SJSA1 (cell line): ENCODE data around the gene EDRF1. TPM values are rescaled to one million over a fixed set of nuclear protein-coding genes. Genes with fewer than 3 reads are reported as not detected.

Experiments
- DNase-seq, 2 experiments: peaks; one replicate each; pipeline ENCODE4 v3.0.0-alpha.2; 2015 to 2020; ENCODE audit warnings: low spot score in 2 of 2, low read depth in 1 of 2
- H3K27ac ChIP-seq: fragments of 250-450 bp; sonication (Bioruptor Pico); 2 replicates; pipeline ENCODE4 v1.5.1; 2020; ENCODE audit warnings: mild to moderate bottlenecking, moderate library complexity
- H3K27me3 ChIP-seq: fragments of 250-450 bp; sonication (Bioruptor Pico); replicated peaks from 2 replicates; pipeline ENCODE4 v1.5.1; 2020; ENCODE audit warnings: mild to moderate bottlenecking, moderate library complexity
- H3K36me3 ChIP-seq: fragments of 250-450 bp; sonication (Bioruptor Pico); 2 replicates; pipeline ENCODE4 v1.5.1; 2020; ENCODE audit warnings: mild to moderate bottlenecking
- H3K4me1 ChIP-seq: fragments of 250-450 bp; sonication (Bioruptor Pico); replicated peaks from 2 replicates; pipeline ENCODE4 v1.6.1; 2021; ENCODE audit warnings: mild to moderate bottlenecking
- H3K4me3 ChIP-seq: fragments of 250-450 bp; sonication (Bioruptor Pico); 2 replicates; pipeline ENCODE4 v1.5.1; 2020; ENCODE audit warnings: mild to moderate bottlenecking
- H3K9me3 ChIP-seq: fragments of 250-450 bp; sonication (Bioruptor Pico); replicated peaks from 2 replicates; pipeline ENCODE4 v1.5.1; 2020; ENCODE audit warnings: mild to moderate bottlenecking
- total RNA-seq: library from RNA; depleted of rRNA; stranded (reverse); fragments of >200 nt; shearing (Covaris generic); gene quantifications from 2 replicates; pipeline ENCODE4 v1.2.3, GENCODE V29; 2014

EDRF1 gene
- total RNA-seq, 1 experiment from 2014 or later = 32.8 TPM

DNA sequence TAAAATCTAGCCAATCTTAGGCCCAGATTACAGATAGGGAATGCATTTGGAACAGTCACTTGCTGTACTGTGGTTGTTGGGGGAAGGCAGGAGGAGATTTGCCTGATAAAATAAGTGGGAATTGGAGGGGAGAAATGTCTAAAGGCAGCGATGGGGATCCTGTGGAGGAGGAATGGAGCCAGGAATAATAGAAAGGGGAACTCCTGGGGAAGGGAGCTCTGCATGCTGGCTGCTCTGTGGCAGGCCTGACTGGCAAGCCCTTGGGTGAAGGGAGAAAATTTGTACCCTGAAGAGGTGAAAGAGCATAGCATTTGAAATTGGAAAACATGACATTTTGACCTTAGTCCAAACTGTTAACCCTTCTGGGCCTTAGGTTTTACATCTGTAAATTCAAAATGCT, 42.5 kb downstream of the EDRF1 start:
- DNase-seq = no peak
- peaks cover 79% of the 10 kb centered on the region for H3K36me3 ChIP-seq
- H3K4me1 ChIP-seq = no peaks in the 10 kb centered on the region
- H3K27me3 ChIP-seq = no peaks in the 10 kb centered on the region
- H3K4me3 ChIP-seq = no peak overlapping the region
- H3K9me3 ChIP-seq = no peaks in the 10 kb centered on the region
- H3K27ac ChIP-seq = no peak overlapping the region

DNA sequence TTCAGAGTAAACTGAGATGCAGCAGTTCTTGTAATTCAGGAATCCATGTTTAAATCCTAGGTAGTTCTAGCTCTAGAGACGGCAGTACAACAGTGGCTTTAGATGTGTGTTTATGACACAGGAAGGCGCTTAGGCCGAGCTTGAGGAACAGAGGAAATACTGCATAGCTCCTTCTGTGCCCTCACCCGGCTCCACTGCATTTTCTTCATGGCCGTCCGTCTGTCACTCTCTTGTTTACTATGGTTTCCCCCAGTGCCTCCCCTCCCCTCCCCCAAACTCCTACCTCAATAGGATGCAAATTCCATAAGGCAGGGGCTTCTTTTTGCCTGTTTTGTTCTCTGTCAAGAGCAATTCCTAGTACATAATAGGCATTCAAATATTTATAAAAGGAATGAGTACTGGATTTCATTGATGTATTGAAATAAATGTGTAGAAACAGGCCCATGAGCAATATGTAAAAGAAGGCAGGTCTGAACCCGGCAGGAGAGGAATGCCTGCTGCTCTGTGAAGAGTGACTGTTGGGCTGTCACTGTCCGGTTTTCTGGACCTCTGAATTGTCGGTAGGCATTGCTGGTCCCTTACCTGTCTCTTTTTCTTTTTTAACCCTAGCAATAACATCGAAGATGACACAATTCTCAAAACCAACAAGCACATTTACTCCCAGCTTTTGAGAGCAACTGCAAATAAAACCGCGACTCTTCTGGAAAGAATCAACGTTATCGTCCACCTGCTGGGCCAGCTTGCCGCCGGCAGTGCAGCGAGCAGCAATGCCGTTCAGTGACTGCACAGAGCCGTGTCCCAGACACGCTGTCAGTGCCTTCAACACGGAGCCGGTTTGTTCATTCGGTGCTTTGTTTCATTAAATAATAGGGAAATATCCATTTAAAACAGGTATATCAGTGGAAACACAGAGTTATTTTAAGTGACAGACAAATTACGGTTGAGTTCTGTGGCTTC, 43.5 kb downstream of the EDRF1 start:
- Histone ChIP-seq H3K4me1 (no peaks in the 10 kb centered on the region), H3K9me3 (no peaks in the 10 kb centered on the region), H3K27ac (no peak overlapping the region), H3K27me3 (no peaks in the 10 kb centered on the region), H3K4me3 (no peak overlapping the region), H3K36me3 (peaks cover 69% of the 10 kb centered on the region)
- DNase-seq = no peak

DNA sequence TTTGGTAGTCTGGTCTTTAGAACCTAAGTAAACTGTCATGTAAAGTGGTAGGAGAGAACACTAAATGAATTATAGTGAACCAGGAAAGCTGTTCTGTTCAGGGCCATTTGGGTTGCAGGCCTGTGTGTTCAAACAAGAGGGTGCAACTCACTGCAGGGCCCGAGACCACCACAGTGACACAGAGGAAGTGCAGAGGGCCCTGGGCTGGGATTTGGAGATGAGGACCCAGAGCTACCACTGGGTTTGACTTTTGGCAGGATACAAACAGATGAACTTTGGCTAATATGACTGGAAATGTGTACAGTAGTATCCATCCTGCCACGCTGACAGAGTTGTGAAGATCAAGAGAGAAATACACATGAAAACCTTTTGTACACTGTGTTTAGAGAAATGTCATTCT, 46.3 kb downstream of the EDRF1 start:
- no peak for DNase-seq
- Histone ChIP-seq H3K9me3 (no peaks in the 10 kb centered on the region), H3K4me3 (no peak overlapping the region), H3K4me1 (no peaks in the 10 kb centered on the region), H3K27ac (no peak overlapping the region), H3K36me3 (peaks cover 54% of the 10 kb centered on the region), H3K27me3 (no peaks in the 10 kb centered on the region)

DNA sequence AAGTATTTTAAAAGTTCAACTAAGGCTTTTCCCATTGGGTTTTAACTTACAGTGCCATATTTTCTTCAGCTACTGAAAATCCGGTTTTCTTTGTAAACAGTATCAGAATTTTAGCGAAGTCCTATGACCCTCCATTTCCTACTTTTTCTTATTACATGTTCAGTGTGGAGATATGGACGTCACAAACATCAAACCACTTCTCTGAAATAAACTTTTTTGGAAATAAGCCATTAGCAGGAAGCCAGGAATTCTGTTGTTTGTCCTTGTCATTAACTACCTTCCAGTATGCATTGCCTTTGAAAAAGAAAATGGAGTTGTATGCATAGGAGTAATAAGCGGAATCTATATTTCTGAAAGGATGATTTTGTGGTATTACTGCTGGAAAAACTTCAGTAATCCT, 47.0 kb downstream of the EDRF1 start:
- Histone ChIP-seq H3K4me1 (no peaks in the 10 kb centered on the region), H3K9me3 (no peaks in the 10 kb centered on the region), H3K27ac (no peak overlapping the region), H3K27me3 (no peaks in the 10 kb centered on the region), H3K36me3 (peaks cover 47% of the 10 kb centered on the region), H3K4me3 (no peak overlapping the region)
- DNase-seq = no peak

DNA sequence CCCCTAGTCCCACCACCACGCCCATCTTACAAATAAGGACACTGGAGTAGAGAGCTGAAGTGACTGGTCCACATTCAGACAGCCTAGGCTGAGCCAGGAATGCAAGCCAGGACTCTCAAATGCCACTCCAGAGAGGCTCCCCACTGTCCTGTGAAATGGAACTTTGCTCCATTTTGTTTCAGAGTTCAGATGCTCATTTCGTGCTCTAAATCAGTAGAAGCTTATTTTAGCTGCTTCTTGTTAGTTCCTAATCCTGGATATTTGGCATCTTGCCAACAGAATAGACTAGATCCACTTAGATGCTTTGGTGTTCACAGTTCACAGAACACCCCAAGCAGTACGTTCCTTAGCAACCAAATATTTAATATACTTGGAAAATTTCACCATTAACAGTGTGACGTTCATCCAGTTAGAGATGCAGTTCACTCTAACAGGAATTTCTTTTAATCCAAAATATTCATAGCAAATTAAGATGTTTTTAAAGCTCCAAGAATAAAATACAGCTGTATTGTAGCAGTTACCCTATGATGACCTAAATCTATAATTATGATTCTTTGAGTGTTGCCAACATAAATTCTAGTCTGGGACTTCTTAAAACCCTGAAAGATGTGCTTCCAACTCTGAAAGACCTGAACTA, 48.8 kb downstream of the EDRF1 start:
- H3K27me3 ChIP-seq = no peaks in the 10 kb centered on the region
- H3K27ac ChIP-seq = no peak overlapping the region
- H3K36me3 ChIP-seq = peaks cover 33% of the 10 kb centered on the region
- no peak for DNase-seq
- no peaks in the 10 kb centered on the region for H3K4me1 ChIP-seq
- H3K4me3 ChIP-seq = no peak overlapping the region
- H3K9me3 ChIP-seq = no peaks in the 10 kb centered on the region

DNA sequence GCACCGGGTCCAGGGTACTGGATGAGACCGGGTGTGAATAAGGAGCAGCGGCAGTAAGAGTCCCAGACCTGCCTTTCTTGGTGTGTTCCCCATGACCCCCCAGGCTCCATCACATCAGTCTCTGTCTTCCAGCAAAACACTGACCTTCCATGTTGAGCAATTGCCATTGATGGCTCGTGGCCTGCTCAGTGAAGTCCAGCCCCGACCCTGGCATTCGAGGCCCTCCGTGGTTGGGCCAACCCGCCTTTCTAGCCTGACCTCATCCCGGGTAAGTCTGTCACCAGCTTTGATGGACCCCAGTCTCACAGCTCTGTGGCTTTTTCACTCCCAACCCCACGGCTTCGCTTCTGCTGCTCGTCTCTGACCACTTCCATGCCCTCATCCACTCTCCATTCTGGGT, 49.7 kb downstream of the EDRF1 start:
- Histone ChIP-seq H3K36me3 (peaks cover 25% of the 10 kb centered on the region), H3K27me3 (no peaks in the 10 kb centered on the region), H3K27ac (no peak overlapping the region), H3K9me3 (no peaks in the 10 kb centered on the region), H3K4me3 (no peak overlapping the region), H3K4me1 (no peaks in the 10 kb centered on the region)
- DNase-seq = no peak

DNA sequence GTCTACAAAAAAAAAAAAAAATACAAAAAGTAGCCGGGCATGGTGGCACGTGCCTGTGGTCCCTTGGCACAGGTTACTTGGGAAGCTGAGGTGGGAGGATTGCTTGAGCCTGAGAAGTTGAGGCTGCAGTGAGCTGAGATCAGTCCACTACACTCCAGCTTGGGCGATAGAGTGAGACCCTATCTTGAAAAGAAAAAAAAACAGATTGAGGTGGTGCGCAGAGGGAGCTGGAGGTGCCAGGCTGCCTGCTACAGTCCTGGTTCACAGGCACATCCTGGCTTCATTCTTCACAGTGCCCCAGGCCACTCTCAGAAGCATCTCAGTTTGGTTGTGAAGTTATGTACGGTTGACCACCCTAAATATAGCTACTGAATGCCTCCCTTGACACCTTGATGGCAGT, 51.3 kb downstream of the EDRF1 start:
- H3K9me3 ChIP-seq = no peaks in the 10 kb centered on the region
- no peak overlapping the region for H3K27ac ChIP-seq
- H3K4me3 ChIP-seq = no peak overlapping the region
- no peaks in the 10 kb centered on the region for H3K27me3 ChIP-seq
- no peaks in the 10 kb centered on the region for H3K4me1 ChIP-seq
- no peak for DNase-seq
- H3K36me3 ChIP-seq = peaks cover 10% of the 10 kb centered on the region

DNA sequence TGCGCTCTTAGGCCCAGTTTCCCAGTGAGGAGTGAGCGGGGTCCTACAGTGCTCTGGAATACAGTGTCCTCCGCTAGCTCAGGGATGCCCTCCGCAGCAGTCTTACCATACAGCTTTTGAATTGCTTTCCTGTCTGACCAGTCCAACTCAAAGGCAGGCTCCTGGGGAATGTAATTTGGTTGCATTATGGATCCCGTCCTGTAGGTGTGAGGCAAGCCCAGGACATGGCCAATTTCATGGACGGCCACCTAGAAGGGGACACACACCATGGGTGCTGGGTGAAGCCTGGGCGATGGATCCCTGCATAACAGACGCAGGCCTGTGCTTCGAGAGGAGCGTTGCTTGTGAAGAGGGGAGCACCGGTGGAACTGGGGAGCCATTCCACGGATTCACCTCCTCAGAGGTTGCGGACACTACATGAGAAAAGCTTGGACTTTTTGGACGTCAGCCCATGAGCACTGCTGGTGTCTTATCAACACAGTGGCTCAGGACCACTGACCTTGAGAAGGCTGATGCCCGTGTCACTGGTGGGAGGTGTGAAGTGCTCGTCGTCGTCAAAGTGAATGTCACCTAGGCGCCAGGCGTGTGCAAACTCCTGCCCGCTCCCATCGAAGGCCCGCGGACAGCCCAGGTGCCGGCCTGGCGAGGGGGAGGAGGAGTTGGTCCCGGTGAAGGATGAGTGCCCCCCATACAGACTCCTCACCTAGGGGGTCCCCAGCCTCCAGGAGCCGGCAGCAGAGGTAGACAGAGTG, 52.8 kb downstream of the EDRF1 start:
- Histone ChIP-seq H3K9me3 (no peaks in the 10 kb centered on the region), H3K4me3 (no peak overlapping the region), H3K27me3 (no peaks in the 10 kb centered on the region), H3K36me3 (peaks cover 5% of the 10 kb centered on the region; the same call in 1 of the 2 replicates), H3K4me1 (no peaks in the 10 kb centered on the region), H3K27ac (no peak overlapping the region)
- no peak for DNase-seq

DNA sequence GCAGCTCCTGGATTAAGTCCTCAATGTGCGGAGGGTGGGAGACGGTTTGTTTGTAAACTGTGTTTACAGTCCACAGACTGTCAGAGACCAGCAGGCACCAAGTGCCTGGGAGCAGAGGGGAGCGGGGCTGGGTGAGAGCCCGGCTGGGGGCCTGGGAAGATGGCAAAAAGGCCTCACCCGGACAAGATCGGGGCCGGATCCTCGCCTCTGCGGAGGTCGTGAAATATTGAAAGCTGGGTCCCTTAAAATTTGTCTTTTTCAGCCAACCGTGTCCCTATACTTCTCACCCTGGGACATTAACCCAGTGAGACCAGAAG, 53.3 kb downstream of the EDRF1 start:
- no peaks in the 10 kb centered on the region for H3K9me3 ChIP-seq
- H3K4me3 ChIP-seq = no peak overlapping the region
- no peaks in the 10 kb centered on the region for H3K4me1 ChIP-seq
- no peaks in the 10 kb centered on the region for H3K27me3 ChIP-seq
- DNase-seq = no peak
- H3K27ac ChIP-seq = no peak overlapping the region
- H3K36me3 ChIP-seq = peaks cover 5% of the 10 kb centered on the region; the same call in 1 of the 2 replicates

DNA sequence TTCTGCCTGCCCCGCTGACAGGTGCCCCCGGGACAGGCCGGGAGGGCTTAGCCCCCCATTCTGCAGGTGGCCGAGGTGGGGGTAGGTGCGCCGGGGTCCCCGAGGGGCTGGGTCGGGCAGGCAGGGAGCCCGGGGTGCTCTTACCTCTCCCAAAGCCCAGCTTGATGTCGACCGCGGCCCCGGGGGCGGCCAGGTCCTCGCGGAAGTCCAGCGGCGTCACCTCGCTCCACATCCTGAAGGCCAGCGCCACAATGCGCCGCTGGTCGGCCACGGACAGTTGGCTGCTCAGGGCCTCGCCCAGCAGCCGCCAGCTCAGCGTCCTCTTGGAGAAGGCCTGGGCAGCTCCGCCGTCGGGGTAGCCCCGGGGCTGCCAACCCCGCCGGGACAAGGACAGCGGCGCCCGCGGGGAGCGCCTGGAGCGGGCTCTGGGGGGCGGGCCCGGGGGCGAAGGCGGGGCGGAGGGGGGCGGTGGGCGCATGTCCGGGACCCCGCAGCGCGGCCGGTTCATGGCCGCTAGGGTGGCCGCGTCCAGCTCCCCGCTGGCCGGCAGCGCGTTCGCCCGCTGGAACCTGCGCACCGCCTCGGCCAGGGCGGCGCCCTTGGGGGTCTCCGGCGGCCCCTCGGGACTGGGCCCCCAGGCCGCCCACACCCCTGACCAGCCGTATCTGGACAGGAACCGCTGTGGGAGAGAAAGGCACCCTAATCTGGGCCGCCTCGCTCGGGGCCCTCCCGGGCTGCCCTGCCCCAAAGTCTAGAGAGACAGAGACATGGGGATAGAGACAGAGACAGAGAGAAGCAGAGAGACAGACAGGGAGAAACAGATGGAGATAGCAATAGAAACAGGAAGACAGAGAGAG, 54.4 kb downstream of the EDRF1 start:
- no peak overlapping the region for H3K4me3 ChIP-seq
- peaks cover 2% of the 10 kb centered on the region; the same call in 1 of the 2 replicates for H3K36me3 ChIP-seq
- H3K4me1 ChIP-seq = no peaks in the 10 kb centered on the region

DNA sequence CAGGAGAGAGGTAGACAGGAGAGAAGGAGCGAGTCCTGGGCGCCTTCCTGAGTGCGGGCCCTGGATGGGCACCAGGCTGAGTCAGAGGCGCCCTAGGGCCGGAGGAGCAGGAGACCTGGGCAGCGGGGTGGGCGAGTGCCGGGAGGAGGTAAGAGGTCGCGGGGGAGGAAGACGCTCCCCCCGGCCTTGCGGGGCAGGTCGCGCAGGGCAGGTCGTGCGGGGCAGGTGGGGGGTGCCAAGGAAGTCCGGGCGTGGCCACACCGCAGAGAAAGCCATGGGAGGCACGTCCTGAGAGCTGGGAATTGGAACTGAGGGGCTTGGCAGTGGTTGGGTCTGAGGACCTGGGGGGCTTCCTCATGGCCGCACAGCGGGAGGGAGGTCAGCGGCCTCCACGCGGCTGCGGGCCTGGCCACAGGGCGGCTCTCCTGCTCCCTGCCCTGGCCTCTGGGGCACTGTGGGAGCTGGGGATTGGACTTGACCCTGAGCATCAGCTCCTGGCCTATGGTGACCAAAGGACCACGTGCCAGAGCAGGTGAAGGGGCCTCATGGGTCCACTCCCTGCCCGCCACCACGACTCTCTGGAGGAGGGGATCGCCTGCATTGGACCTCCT, 55.2 kb downstream of the EDRF1 start:
- no peak for DNase-seq
- Histone ChIP-seq H3K4me3 (no peak overlapping the region), H3K9me3 (no peaks in the 10 kb centered on the region), H3K27me3 (no peaks in the 10 kb centered on the region), H3K27ac (no peak overlapping the region), H3K4me1 (no peaks in the 10 kb centered on the region), H3K36me3 (no peaks in the 10 kb centered on the region)

More for the DNA sequence above, 54.4 kb downstream of the EDRF1 start:
- Histone ChIP-seq H3K9me3 (no peaks in the 10 kb centered on the region), H3K27ac (no peak overlapping the region), H3K27me3 (no peaks in the 10 kb centered on the region)
- DNase-seq = no peak

DNA sequence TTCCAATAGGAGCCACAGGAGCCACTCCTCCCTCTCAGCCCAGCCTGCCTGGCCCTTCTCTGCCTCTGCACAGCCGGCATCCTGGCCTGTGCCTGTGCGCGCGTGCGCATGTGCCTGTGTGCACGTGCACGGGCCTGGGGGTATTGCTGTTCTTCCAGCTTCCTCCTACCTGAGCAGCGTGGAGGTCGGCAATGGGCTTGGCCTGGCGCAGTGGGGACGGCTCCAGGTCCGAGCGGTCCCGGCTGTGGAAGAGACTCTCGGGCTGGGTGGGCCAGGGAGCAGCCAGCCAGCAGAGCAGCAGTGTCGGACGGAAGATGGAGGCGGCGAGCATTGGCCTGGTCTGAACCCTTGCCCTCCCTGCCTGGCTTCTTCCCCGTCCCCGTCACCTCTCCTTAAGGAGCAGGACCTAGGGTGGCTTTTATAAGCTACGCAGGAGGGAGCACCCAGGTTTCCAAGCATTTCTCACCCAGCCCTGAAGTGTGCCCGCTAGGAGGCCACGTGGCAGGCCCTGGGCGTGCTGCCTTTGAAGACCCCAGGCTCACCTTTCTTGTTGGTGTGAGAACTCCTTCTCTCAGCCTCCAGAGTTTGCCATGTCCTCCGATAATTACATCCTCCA, 56.1 kb downstream of the EDRF1 start, which contains the start of gene MMP21:
MMP21 (minus strand) TSS at position 331 of the 616 bp plus-strand sequence; CDS start at position 331, 0 bp downstream.
- Histone ChIP-seq H3K4me3 (no peak within 1 kb of the TSS), H3K36me3 (no peaks in the 10 kb centered on the region), H3K27ac (no peak within 1 kb of the TSS), H3K4me1 (no peaks in the 10 kb centered on the region), H3K27me3 (no peaks in the 10 kb centered on the region), H3K9me3 (no peaks in the 10 kb centered on the region)
- no peak for DNase-seq
